Retinal pigment epithelial cell (primary cell): ENCODE measurements around the gene MAPKAP1.

Experiments
- DNase-seq: peaks from one replicate; pipeline ENCODE4 v3.0.0-alpha.2; 2010; ENCODE audit warnings: low read depth
- H3K4me3 ChIP-seq: 2 replicates; pipeline ENCODE4 v1.5.1; 2011; ENCODE audit warnings: mild to moderate bottlenecking, low read length, control low read depth, moderate library complexity
- TF ChIP-seq, protein P1 (sequence below): conservative IDR thresholded peaks from 2 replicates; pipeline ENCODE4 v1.5.1; 2011; ENCODE audit warnings: low read depth, low read length, control low read depth, inconsistent platforms

The MAPKAP1 gene

DNA sequence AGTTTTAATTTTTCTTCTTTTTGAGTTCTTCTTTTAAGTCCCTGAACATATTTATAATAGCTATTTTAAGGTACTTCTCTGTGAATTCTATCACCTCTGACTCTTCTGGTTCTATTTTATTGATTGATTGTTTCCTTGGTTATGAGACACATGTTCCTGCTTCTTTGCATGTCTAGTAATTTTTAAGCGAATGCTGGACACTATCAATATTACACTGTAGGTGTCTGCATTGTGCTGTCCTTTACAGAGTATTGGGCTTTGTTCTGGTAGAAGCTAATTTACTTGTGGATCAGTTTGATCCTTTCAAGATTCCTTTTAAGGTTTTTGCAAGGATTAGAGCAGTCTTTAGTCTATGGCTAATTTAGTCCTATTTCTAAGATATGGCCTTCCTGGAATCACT, 249.7 kb downstream of the MAPKAP1 start:
- no peak for DNase-seq
- TF ChIP-seq, protein P1, sequence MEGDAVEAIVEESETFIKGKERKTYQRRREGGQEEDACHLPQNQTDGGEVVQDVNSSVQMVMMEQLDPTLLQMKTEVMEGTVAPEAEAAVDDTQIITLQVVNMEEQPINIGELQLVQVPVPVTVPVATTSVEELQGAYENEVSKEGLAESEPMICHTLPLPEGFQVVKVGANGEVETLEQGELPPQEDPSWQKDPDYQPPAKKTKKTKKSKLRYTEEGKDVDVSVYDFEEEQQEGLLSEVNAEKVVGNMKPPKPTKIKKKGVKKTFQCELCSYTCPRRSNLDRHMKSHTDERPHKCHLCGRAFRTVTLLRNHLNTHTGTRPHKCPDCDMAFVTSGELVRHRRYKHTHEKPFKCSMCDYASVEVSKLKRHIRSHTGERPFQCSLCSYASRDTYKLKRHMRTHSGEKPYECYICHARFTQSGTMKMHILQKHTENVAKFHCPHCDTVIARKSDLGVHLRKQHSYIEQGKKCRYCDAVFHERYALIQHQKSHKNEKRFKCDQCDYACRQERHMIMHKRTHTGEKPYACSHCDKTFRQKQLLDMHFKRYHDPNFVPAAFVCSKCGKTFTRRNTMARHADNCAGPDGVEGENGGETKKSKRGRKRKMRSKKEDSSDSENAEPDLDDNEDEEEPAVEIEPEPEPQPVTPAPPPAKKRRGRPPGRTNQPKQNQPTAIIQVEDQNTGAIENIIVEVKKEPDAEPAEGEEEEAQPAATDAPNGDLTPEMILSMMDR, result no peak
- H3K4me3 ChIP-seq, result no peak overlapping the region

DNA sequence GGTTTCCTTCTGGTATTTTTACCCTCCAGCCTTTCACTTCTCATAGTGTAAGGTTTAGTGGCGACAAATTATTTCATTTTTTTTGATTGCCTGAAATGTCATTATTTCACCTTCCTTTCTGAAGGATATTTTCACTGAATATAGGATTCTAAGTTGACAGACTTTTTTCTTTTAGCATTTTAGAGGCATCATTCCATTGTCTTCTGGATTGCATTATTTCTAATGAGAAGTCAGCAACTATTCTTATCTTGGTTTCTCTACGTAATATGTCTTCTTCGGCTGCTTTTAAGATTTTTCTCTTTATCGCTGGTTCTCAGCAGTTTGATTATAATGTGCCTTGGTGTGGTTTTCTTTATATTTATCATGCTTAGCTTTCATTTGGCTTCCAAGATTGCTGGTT, 251.1 kb downstream of the MAPKAP1 start:
- DNase-seq, result no peak
- no peak overlapping the region for H3K4me3 ChIP-seq
- TF ChIP-seq, protein P1, result no peak

DNA sequence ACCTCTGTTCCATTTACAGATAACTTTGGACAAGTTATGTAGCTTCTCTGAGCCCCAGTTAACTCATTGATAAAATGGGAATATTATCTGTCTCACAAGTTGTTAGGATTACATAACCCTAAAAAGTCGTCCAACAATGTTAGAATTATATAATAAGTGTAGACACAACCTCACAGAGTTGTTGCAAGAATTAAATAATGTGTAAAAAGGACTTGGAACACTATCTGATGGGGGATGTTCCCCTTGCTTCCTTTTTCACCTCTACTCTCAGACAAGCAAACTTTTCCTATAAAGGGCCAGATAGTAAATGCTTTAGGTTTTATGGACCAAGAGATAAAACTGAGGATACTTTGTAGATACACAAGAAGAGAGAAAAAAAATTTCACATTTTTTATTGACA, 251.9 kb downstream of the MAPKAP1 start:
- DNase-seq, result no peak
- H3K4me3 ChIP-seq, result no peak overlapping the region
- TF ChIP-seq, protein P1, result no peak

- TF ChIP-seq, protein P1, result no peak
- DNase-seq, result no peak
- H3K4me3 ChIP-seq, result no peak overlapping the region
These were observed 259.7 kb downstream of the MAPKAP1 start for GRCh38 chr9:125447202-125447802.

- TF ChIP-seq, protein P1, result no peak
- no peak for DNase-seq
- H3K4me3 ChIP-seq, result no peak overlapping the region
These were observed 260.4 kb downstream of the MAPKAP1 start for GRCh38 chr9:125446561-125447094.

DNA sequence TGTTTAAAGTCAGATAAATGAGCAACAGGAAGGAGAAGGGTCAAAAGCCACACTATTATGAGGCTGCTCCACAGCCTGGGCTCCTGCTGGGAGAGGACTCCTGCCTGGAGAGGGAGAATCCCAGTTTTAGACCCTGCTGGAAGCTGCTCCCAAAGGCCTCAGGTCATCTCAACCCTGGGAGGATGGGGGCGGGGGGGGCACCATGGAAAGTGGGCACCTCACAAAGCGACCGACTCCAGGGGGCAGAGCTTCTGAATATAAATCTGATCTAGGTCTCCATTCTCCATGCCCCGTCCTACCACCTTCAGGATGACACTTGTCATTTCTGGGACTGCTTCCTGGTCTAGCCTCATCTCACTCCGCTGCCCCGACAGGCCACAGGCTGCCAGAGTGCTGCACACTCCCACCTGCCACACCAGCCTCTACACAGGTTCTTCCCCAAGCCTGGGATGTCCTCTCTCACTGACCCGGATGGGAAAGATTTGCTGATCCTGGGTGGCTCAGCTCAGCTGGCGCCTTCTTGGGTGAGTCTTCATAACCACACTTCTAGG, 262.0 kb downstream of the MAPKAP1 start:
- TF ChIP-seq, protein P1, result no peak
- H3K4me3 ChIP-seq, result no peak overlapping the region
- DNase-seq, result no peak

DNA sequence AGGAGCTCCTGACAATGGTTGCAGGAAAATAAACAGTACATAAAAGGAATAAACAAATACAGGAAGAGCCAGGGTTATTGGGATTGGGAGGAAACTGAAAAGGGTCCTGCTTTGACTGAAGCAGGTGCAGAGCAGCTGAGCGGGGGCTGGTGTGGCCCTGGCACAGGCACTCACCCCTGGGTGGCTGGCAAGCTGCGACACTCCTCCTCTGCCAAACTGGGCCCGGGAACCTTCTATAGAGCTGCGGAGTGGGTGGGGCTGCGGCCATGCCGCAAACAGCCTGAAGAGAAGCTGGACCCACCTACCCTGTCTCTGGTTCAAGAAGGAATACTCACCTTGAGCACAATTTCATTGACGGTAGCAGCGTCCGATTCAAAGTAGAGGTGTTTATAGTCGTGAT, 262.8 kb downstream of the MAPKAP1 start:
- TF ChIP-seq, protein P1, result no peak
- no peak overlapping the region for H3K4me3 ChIP-seq
- no peak for DNase-seq
